Progenitor cell of endocrine pancreas (in vitro differentiated cells): ENCODE measurements around the gene PARS2. TPM values are rescaled to one million over a fixed set of nuclear protein-coding genes. Genes with fewer than 3 reads are reported as not detected.
A peak's percentile ranks its signal among the peaks of the same experiment; 100 is the strongest.

Source experiments
- DNase-seq: peaks from one replicate; pipeline ENCODE4 v3.0.0; 2021; ENCODE audit warnings: low spot score; ENCODE audit not compliant: unreplicated experiment
- H3K27ac Mint-ChIP-seq: 2 replicates; pipeline ENCODE4 v1.8.0; 2021; ENCODE audit warnings: mild to moderate bottlenecking, moderate library complexity, mixed read lengths
- H3K27me3 Mint-ChIP-seq: 2 replicates; pipeline ENCODE4 v1.8.0; 2021; ENCODE audit warnings: mixed read lengths
- H3K36me3 Mint-ChIP-seq: 2 replicates; pipeline ENCODE4 v1.8.0; 2022; ENCODE audit warnings: mixed read lengths; ENCODE audit not compliant: insufficient read depth
- H3K4me1 Mint-ChIP-seq: 2 replicates; pipeline ENCODE4 v1.8.0; 2021; ENCODE audit warnings: low read depth, mixed read lengths
- H3K4me3 Mint-ChIP-seq: 2 replicates; pipeline ENCODE4 v1.8.0; 2021; ENCODE audit warnings: low read depth, mild to moderate bottlenecking, moderate library complexity, mixed read lengths
- H3K9me3 Mint-ChIP-seq: 2 replicates; pipeline ENCODE4 v1.8.0; 2021; ENCODE audit warnings: low read depth, mixed read lengths
- total RNA-seq: library from RNA; stranded (reverse); gene quantifications from 2 replicates; pipeline ENCODE4 v1.2.1, GENCODE V29; 2021
- TF ChIP-seq, protein P1 (sequence below): fragments of 200-600 bp; sonication (generic); IDR thresholded peaks from one replicate; pipeline ENCODE4 v1.5.0; 2021; ENCODE audit warnings: antibody characterized with exemption, mild to moderate bottlenecking; ENCODE audit not compliant: unreplicated experiment

Gene PARS2
- total RNA-seq, 1 donor from 2014 or later = 11.0 TPM

DNA sequence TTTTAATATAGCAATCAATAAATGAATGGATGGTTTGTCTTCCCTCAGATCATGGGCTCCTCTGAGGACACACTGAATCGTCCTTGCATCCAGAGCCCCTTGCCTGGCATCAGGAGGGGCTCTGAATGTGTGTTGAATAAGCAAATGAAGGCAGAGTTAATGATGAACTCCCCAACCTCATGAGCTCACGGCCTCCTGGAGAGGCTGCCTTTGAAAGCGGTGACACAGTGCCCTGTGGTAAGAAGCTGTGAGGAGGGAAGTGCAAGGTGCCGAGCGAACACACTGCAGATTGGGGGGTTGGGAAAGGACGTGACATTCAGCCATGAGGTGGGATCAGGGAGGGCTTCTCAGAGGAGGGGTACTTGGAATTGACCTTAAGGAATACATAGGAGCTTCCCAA lies 3.2 kb upstream of the PARS2 start:
- H3K4me1 Mint-ChIP-seq = peaks cover 14% of the 10 kb centered on the region
- no peaks in the 10 kb centered on the region for H3K36me3 Mint-ChIP-seq
- no peaks in the 10 kb centered on the region for H3K9me3 Mint-ChIP-seq
- no peak for DNase-seq
- H3K4me3 Mint-ChIP-seq = no peak overlapping the region
- H3K27ac Mint-ChIP-seq = no peak overlapping the region
- TF ChIP-seq, protein P1, sequence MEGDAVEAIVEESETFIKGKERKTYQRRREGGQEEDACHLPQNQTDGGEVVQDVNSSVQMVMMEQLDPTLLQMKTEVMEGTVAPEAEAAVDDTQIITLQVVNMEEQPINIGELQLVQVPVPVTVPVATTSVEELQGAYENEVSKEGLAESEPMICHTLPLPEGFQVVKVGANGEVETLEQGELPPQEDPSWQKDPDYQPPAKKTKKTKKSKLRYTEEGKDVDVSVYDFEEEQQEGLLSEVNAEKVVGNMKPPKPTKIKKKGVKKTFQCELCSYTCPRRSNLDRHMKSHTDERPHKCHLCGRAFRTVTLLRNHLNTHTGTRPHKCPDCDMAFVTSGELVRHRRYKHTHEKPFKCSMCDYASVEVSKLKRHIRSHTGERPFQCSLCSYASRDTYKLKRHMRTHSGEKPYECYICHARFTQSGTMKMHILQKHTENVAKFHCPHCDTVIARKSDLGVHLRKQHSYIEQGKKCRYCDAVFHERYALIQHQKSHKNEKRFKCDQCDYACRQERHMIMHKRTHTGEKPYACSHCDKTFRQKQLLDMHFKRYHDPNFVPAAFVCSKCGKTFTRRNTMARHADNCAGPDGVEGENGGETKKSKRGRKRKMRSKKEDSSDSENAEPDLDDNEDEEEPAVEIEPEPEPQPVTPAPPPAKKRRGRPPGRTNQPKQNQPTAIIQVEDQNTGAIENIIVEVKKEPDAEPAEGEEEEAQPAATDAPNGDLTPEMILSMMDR = no peak
- peaks cover 2% of the 10 kb centered on the region for H3K27me3 Mint-ChIP-seq

DNA sequence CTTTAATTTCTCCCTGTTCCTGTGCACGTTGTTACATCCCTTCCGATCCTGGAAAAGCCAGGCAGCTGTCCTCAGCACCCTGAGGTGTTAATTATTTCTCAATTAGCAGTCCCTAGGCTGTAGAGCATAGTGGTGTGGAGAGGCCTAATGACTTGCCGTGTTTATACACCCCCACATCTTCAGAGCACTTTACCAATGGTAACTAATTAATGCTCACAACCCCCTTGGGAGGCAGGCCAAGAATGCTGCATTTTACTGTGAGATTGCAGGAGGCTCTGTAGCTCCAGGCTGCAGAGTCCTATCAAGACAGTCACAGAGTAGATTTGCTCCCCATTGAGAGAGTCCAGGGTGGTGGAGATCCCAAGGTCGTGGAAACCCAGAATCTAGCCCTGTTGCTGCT lies 2.4 kb upstream of the PARS2 start:
- no peaks in the 10 kb centered on the region for H3K9me3 Mint-ChIP-seq
- DNase-seq = no peak
- no peak overlapping the region for H3K27ac Mint-ChIP-seq
- H3K4me3 Mint-ChIP-seq = no peak overlapping the region
- no peaks in the 10 kb centered on the region for H3K36me3 Mint-ChIP-seq
- H3K27me3 Mint-ChIP-seq = peaks cover 2% of the 10 kb centered on the region
- TF ChIP-seq, protein P1 = no peak
- H3K4me1 Mint-ChIP-seq = peaks cover 14% of the 10 kb centered on the region

DNA sequence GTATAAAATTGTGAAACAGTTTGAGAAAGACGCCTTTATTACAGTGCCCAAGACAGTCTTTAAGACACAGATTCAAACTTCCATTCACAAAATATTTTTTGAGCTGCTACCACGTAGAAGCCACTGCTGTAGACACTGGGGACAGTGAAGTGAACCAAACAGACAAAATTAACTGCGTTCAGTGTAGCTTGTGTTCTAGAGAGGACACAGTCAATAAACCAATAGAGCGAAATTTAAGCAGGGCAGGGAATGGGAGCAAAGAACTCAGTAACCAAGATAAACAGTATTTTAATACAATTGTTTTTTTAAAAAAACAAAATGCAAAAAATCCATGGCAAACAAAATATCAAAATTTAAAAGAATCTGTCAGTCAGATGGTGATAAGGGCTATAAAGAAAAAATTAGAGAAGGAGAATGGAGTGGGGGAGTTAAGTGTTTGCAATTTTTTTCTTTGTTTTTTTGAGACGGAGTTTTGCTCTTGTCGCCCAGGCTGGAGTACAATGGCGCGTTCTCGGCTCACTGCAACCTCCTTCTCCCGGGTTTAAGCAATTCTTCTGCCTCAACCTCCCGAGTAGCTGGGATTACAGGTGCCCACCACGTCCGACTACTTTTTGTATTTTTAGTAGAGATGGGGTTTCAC lies 719 bp upstream of the PARS2 start:
- H3K4me1 Mint-ChIP-seq = peaks cover 14% of the 10 kb centered on the region
- TF ChIP-seq, protein P1 = no peak
- no peaks in the 10 kb centered on the region for H3K36me3 Mint-ChIP-seq
- no peaks in the 10 kb centered on the region for H3K27me3 Mint-ChIP-seq
- DNase-seq = no peak
- H3K4me3 Mint-ChIP-seq = peak overlapping the region; percentile 96
- H3K9me3 Mint-ChIP-seq = no peaks in the 10 kb centered on the region
- peak overlapping the region; percentile 85 for H3K27ac Mint-ChIP-seq

DNA sequence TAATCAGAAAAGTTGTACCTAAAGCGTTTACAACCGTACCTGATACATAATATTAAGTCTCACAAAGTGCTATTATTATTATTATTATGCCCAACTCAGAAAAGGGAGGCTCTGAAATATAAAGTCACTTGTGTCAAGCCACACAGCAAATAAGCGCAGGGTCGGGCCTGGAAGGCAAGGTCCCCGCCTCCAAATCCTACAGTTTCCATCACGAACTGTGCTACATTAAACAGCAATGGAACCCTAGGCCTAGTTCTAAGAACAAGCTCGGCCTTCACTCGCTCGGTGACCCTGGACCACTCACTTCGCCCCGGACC lies 549 bp downstream of the PARS2 start:
- TF ChIP-seq, protein P1 = no peak
- Mint-ChIP-seq H3K9me3 (no peaks in the 10 kb centered on the region), H3K36me3 (no peaks in the 10 kb centered on the region), H3K27me3 (no peaks in the 10 kb centered on the region), H3K4me1 (peaks cover 14% of the 10 kb centered on the region), H3K27ac (peak overlapping the region; percentile 99), H3K4me3 (peak overlapping the region; percentile 96)
- no peak for DNase-seq

DNA sequence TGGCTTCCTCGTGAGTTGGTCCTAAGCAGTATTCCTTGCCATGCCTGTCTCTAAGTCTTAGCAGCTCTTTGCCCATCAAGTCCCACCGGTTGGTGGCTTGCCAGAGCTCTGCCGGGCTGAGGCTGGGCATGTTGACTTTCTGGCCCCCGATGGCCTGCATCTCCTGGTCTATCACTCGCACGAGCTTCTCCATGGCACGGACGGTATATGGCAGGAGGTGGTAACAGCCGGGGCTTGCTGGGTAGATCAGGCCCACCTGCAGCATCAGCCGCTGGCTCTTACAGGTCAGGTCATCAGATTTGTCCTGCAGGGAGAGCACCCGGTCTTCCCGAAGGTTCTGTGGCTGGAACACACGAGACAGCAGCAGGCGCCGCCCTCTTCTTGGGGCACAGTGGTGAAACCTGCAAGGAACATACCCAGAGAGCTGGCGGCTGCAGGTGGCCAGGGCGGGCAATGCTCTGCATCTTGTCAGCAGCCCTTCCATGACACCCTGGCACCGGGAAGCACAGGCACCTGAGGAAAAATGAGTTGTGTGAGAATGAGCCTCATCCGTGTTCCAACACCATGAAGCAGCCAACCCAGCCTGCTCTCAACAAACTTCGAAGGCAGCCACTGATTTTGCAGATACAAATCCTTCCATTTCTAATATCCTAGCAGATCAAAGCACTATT lies 5.5 kb downstream of the PARS2 start:
- Mint-ChIP-seq H3K27ac (peak overlapping the region; percentile 23), H3K36me3 (peaks cover 2% of the 10 kb centered on the region), H3K4me1 (peaks cover 9% of the 10 kb centered on the region), H3K9me3 (no peaks in the 10 kb centered on the region), H3K4me3 (no peak overlapping the region), H3K27me3 (no peaks in the 10 kb centered on the region)
- no peak for DNase-seq
- TF ChIP-seq, protein P1 = no peak
